SK-N-SH (cell line): ENCODE measurements around the gene OR52D1.

Source experiments
- POLR2AphosphoS5 ChIP-seq: IDR thresholded peaks from 2 replicates; pipeline ENCODE4 v1.6.1; 2012; ENCODE audit warnings: low read depth, low read length
- RXRA ChIP-seq: IDR thresholded peaks from 2 replicates; pipeline ENCODE4 v1.4.0; 2012; ENCODE audit warnings: low read depth, mild to moderate bottlenecking, borderline replicate concordance
- TF ChIP-seq, protein P1 (sequence below): fragments of 200-600 bp; sonication (generic); IDR thresholded peaks from 2 replicates; pipeline ENCODE4 v1.6.1; 2017; ENCODE audit warnings: antibody characterized with exemption, mild to moderate bottlenecking, moderate library complexity

DNA sequence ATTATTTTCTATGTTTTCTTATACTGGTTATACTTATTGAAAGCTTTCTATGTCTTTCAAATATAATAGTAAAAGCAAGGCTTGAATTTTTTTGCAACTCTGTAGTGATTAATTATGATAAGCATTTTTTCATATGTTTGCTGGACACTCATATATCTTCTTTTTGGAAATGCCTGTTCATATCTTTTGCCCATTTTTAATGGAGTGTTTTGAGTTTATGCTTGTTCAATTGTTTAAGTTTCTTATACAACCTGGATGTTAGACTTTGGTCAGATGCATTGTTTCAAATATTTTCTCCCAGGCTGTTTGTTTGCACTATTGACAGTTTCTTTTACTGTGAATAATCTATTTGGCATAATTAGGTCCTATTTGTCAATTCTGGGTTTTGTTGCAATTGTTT, 48.0 kb downstream of the OR52D1 start:
- TF ChIP-seq, protein P1, sequence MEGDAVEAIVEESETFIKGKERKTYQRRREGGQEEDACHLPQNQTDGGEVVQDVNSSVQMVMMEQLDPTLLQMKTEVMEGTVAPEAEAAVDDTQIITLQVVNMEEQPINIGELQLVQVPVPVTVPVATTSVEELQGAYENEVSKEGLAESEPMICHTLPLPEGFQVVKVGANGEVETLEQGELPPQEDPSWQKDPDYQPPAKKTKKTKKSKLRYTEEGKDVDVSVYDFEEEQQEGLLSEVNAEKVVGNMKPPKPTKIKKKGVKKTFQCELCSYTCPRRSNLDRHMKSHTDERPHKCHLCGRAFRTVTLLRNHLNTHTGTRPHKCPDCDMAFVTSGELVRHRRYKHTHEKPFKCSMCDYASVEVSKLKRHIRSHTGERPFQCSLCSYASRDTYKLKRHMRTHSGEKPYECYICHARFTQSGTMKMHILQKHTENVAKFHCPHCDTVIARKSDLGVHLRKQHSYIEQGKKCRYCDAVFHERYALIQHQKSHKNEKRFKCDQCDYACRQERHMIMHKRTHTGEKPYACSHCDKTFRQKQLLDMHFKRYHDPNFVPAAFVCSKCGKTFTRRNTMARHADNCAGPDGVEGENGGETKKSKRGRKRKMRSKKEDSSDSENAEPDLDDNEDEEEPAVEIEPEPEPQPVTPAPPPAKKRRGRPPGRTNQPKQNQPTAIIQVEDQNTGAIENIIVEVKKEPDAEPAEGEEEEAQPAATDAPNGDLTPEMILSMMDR = no peak
- no peak for TF ChIP-seq POLR2AphosphoS5
- no peak for TF ChIP-seq RXRA
